ENCODE data around the gene COL4A4.

The COL4A4 gene

DNA sequence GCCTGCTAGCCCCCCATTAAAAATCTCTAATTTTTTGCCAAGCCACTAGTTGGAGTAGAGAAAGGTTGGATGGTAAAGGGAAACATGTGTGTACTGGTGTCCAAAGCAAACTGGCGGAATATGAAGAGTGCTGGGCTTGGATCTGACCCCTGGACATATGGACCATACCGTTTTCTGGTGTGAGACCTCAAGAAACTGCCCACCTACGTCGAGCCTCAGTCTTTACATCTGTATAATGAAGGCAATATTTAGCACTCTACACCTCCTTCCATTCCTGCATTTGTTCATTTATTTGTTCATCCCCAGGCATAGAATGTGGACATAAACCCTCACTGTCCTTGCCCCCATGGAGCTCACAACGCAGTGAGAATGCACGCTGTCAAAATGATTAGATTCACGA lies 185.7 kb downstream of the COL4A4 start:
- no peak for DNase-seq (ENCODE audit: extremely low read depth, insufficient read length)
- Histone ChIP-seq H3K36me3 (ENCODE audit: control insufficient read depth, insufficient read depth, low read length) (peaks cover 2% of the 10 kb centered on the region; the same call in 1 of the 2 replicates), H3K4me3 (replicated peaks; ENCODE audit: low read depth, low read length) (no peak overlapping the region), H3K27me3 (replicated peaks; ENCODE audit: control insufficient read depth, insufficient read depth, low read length) (no peaks in the 10 kb centered on the region)
- no peak for TF ChIP-seq CTCF (IDR thresholded peaks at IDR 0.05; ENCODE audit: insufficient read depth, low read length, poor library complexity, severe bottlenecking)

GRCh38 chr2:226977775-226978190 lies 186.2 kb downstream of the COL4A4 start:
- Histone ChIP-seq H3K27me3 (replicated peaks; ENCODE audit: control insufficient read depth, insufficient read depth, low read length) (no peaks in the 10 kb centered on the region), H3K4me3 (replicated peaks; ENCODE audit: low read depth, low read length) (no peak overlapping the region), H3K36me3 (ENCODE audit: control insufficient read depth, insufficient read depth, low read length) (peaks cover 2% of the 10 kb centered on the region; the same call in 1 of the 2 replicates)
- TF ChIP-seq CTCF (IDR thresholded peaks at IDR 0.05; ENCODE audit: insufficient read depth, low read length, poor library complexity, severe bottlenecking): no peak
- DNase-seq (ENCODE audit: extremely low read depth, insufficient read length): no peak

DNA sequence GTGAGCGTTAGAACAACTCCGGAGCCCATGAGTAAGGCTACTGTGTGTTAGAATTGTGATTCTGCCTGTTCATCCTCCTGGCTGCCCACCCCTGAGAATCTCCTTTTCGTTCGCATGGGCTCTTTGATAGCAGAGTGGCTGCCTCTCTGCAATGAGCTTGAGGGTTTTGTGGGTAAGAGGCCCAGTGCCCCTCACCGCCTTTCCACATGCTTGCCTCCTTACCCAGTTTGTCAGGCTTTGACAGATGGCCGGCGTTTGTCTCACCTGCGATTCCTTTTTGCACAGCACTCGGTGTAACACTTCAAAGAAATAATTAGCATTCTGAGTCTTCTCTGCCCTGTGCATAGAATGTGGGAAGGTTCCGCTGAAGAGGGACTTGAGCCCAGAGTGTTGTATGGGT lies 190.2 kb downstream of the COL4A4 start:
- no peak for DNase-seq (ENCODE audit: extremely low read depth, insufficient read length)
- H3K36me3 ChIP-seq (ENCODE audit: control insufficient read depth, insufficient read depth, low read length): peaks cover 2% of the 10 kb centered on the region; the same call in 1 of the 2 replicates
- no peaks in the 10 kb centered on the region for H3K27me3 ChIP-seq (replicated peaks; ENCODE audit: control insufficient read depth, insufficient read depth, low read length)
- TF ChIP-seq CTCF (IDR thresholded peaks at IDR 0.05; ENCODE audit: insufficient read depth, low read length, poor library complexity, severe bottlenecking): no peak
- H3K4me3 ChIP-seq (replicated peaks; ENCODE audit: low read depth, low read length): no peak overlapping the region

DNA sequence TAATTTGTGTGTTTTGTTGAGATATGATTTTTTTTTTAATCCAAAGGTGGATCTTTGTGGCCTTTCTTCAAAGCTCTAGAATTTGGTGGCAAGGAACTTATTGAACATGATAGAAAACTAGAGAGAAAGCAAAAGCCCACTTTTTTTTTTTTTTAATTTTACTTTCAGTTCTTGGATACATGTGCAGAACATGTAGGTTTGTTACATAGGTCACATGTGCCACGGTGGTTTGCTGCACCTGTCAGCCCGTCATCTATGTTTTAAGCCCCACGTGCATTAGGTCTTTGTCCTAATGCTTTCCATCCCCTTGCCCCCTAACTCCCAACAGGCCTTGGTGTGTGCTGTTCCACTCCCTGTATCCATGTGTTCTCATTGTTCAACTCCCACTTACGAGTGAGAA lies 192.2 kb downstream of the COL4A4 start:
- Histone ChIP-seq H3K4me3 (replicated peaks; ENCODE audit: low read depth, low read length) (no peak overlapping the region), H3K27me3 (replicated peaks; ENCODE audit: control insufficient read depth, insufficient read depth, low read length) (no peaks in the 10 kb centered on the region), H3K36me3 (ENCODE audit: control insufficient read depth, insufficient read depth, low read length) (peaks cover 2% of the 10 kb centered on the region; the same call in 1 of the 2 replicates)
- DNase-seq (ENCODE audit: extremely low read depth, insufficient read length): no peak
- TF ChIP-seq CTCF (IDR thresholded peaks at IDR 0.05; ENCODE audit: insufficient read depth, low read length, poor library complexity, severe bottlenecking): no peak

GRCh38 chr2:226971084-226971483 lies 192.9 kb downstream of the COL4A4 start:
- Histone ChIP-seq H3K27me3 (replicated peaks; ENCODE audit: control insufficient read depth, insufficient read depth, low read length) (no peaks in the 10 kb centered on the region), H3K4me3 (replicated peaks; ENCODE audit: low read depth, low read length) (peak overlapping the region; percentile 4), H3K36me3 (ENCODE audit: control insufficient read depth, insufficient read depth, low read length) (peaks cover 2% of the 10 kb centered on the region; the same call in 1 of the 2 replicates)
- TF ChIP-seq CTCF (IDR thresholded peaks at IDR 0.05; ENCODE audit: insufficient read depth, low read length, poor library complexity, severe bottlenecking): no peak
- DNase-seq (ENCODE audit: extremely low read depth, insufficient read length): no peak

DNA sequence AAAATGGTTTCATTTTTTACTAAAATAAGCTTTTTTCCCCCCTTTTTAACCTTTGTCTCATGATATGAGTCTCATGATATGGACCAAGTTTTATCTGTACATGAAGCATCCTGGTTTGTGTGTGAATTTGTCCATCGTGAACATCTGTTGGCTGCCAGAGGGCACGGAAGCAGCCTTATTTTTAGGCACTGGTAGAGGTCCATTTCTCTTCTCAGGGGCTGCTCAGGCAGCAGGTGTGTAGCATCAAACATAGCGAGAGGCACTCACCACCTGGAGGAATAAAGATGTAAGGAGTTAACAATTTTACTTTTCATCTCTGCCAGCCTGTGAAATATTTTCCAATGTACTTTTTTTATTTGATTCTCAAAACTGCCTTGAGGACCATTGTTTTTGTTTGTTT lies 193.6 kb downstream of the COL4A4 start:
- no peak for DNase-seq (ENCODE audit: extremely low read depth, insufficient read length)
- TF ChIP-seq CTCF (IDR thresholded peaks at IDR 0.05; ENCODE audit: insufficient read depth, low read length, poor library complexity, severe bottlenecking): no peak
- H3K36me3 ChIP-seq (ENCODE audit: control insufficient read depth, insufficient read depth, low read length): peaks cover 2% of the 10 kb centered on the region; the same call in 1 of the 2 replicates
- peak overlapping the region; percentile 31 for H3K4me3 ChIP-seq (replicated peaks; ENCODE audit: low read depth, low read length)
- H3K27me3 ChIP-seq (replicated peaks; ENCODE audit: control insufficient read depth, insufficient read depth, low read length): no peaks in the 10 kb centered on the region
